ENCODE measurements around the gene CYP2F1. TPM values are rescaled to one million over a fixed set of nuclear protein-coding genes. Genes with fewer than 3 reads are reported as not detected.
A peak's percentile ranks its signal among the peaks of the same experiment; 100 is the strongest.
"Not testable (repeated sequence)": the region's sequence is repeated elsewhere in the genome, so short reads cannot be mapped to it uniquely, and the experiment has no call there.

Gene CYP2F1
- total RNA-seq, 1 experiment from 2014 or later = not detected

GRCh38 chr19:41127362-41127761, 13.1 kb downstream of the CYP2F1 start:
- DNase-seq (ENCODE audit: low read depth) = not testable (repeated sequence)

- DNase-seq (ENCODE audit: low read depth) = peak; percentile 72
Measured at GRCh38 chr19:41127801-41128300, 13.6 kb downstream of the CYP2F1 start.

GRCh38 chr19:41128692-41129091, 14.5 kb downstream of the CYP2F1 start:
- no peak for DNase-seq (ENCODE audit: low read depth)

GRCh38 chr19:41131186-41131585, 17.0 kb downstream of the CYP2F1 start:
- DNase-seq (ENCODE audit: low read depth) = no peak

- no peak for DNase-seq (ENCODE audit: low read depth)
Measured at GRCh38 chr19:41133260-41133659, 19.0 kb downstream of the CYP2F1 start.

GRCh38 chr19:41134616-41135015, 20.4 kb downstream of the CYP2F1 start:
- DNase-seq (ENCODE audit: low read depth) = no peak

- DNase-seq (ENCODE audit: low read depth) = peak; percentile 86
Measured at GRCh38 chr19:41135390-41136384, 21.5 kb downstream of the CYP2F1 start.

GRCh38 chr19:41136636-41137455, 22.6 kb downstream of the CYP2F1 start:
- no peak for DNase-seq (ENCODE audit: low read depth)

GRCh38 chr19:41144403-41144802, 30.2 kb downstream of the CYP2F1 start:
- peak; percentile 73 for DNase-seq (ENCODE audit: low read depth)

- peak; percentile 37 for DNase-seq (ENCODE audit: low read depth)
Measured at GRCh38 chr19:41149831-41150230, 35.6 kb downstream of the CYP2F1 start.

GRCh38 chr19:41150986-41151385, 36.8 kb downstream of the CYP2F1 start:
- DNase-seq (ENCODE audit: low read depth) = not testable (repeated sequence)

GRCh38 chr19:41154060-41154459, 39.8 kb downstream of the CYP2F1 start:
- DNase-seq (ENCODE audit: low read depth) = no peak

GRCh38 chr19:41156207-41156606, 42.0 kb downstream of the CYP2F1 start:
- DNase-seq (ENCODE audit: low read depth) = peak; percentile 37

- no peak for DNase-seq (ENCODE audit: low read depth)
Measured at GRCh38 chr19:41159881-41160280, 45.6 kb downstream of the CYP2F1 start.

GRCh38 chr19:41161903-41162302, 47.7 kb downstream of the CYP2F1 start:
- peak; percentile 17 for DNase-seq (ENCODE audit: low read depth)

- DNase-seq (ENCODE audit: low read depth) = no peak
Measured at GRCh38 chr19:41166944-41167804, 52.9 kb downstream of the CYP2F1 start.

- no peak for DNase-seq (ENCODE audit: low read depth)
Measured at GRCh38 chr19:41172297-41173164, 58.3 kb downstream of the CYP2F1 start.

- no peak for DNase-seq (ENCODE audit: low read depth)
Measured at GRCh38 chr19:41174297-41174928, 60.2 kb downstream of the CYP2F1 start.
